ENCODE measurements around the gene MYO1E. TPM values are rescaled to one million over a fixed set of nuclear protein-coding genes. Genes with fewer than 3 reads are reported as not detected.
"Not testable (repeated sequence)": the region's sequence is repeated elsewhere in the genome, so short reads cannot be mapped to it uniquely, and the experiment has no call there.

The MYO1E gene
- total RNA-seq, 4 donors from 2014 or later: 245 to 380 (median 268) TPM

GRCh38 chr15:59148153-59148833 lies 224.4 kb downstream of the MYO1E start:
- no peak overlapping the region for H3K27ac ChIP-seq
- H3K4me1 ChIP-seq: no peaks in the 10 kb centered on the region
- TF ChIP-seq CTCF (IDR thresholded peaks at IDR 0.05) (no peak), POLR2A (IDR thresholded peaks at IDR 0.05) (no peak)
- H3K27me3 ChIP-seq: no peaks in the 10 kb centered on the region
- DNase-seq: no peak
- H3K4me3 ChIP-seq: no peak overlapping the region
- H3K9me3 ChIP-seq: no peaks in the 10 kb centered on the region
- peaks cover 0 to 87% (median 0%) of the 10 kb centered on the region in 3 donors for H3K36me3 ChIP-seq

- H3K27me3 ChIP-seq: no peaks in the 10 kb centered on the region
- no peak for DNase-seq
- H3K9me3 ChIP-seq: no peaks in the 10 kb centered on the region
- H3K4me1 ChIP-seq: no peaks in the 10 kb centered on the region
- no peak overlapping the region for H3K27ac ChIP-seq
- no peak overlapping the region for H3K4me3 ChIP-seq
- H3K36me3 ChIP-seq: peaks cover 0 to 84% (median 0%) of the 10 kb centered on the region in 3 donors
- no peak for TF ChIP-seq POLR2A (IDR thresholded peaks at IDR 0.05)
- no peak for TF ChIP-seq CTCF (IDR thresholded peaks at IDR 0.05)
Observed at GRCh38 chr15:59147666-59148065, 225.0 kb downstream of the MYO1E start.

GRCh38 chr15:59144594-59144993 lies 228.1 kb downstream of the MYO1E start:
- peaks cover 0 to 61% (median 0%) of the 10 kb centered on the region in 3 donors for H3K36me3 ChIP-seq
- H3K4me1 ChIP-seq, H3K27ac ChIP-seq, H3K27me3 ChIP-seq, DNase-seq, H3K9me3 ChIP-seq, H3K4me3 ChIP-seq: not testable (repeated sequence)
- TF ChIP-seq CTCF (IDR thresholded peaks at IDR 0.05): peak in 1 of 6 experiments; percentile 5

- TF ChIP-seq POLR2A (IDR thresholded peaks at IDR 0.05) (no peak), CTCF (IDR thresholded peaks at IDR 0.05) (no peak)
- Histone ChIP-seq H3K9me3 (no peaks in the 10 kb centered on the region), H3K4me3 (no peak overlapping the region), H3K36me3 (peaks cover 0 to 63% (median 0%) of the 10 kb centered on the region in 3 donors), H3K4me1 (no peaks in the 10 kb centered on the region), H3K27me3 (no peaks in the 10 kb centered on the region), H3K27ac (no peak overlapping the region)
- peak in 1 of 3 donors; percentile 33 for DNase-seq
Observed at GRCh38 chr15:59143281-59143680, 229.4 kb downstream of the MYO1E start.

GRCh38 chr15:59140422-59141226 lies 232.0 kb downstream of the MYO1E start:
- no peak overlapping the region for H3K27ac ChIP-seq
- H3K36me3 ChIP-seq: peaks cover 0 to 66% (median 0%) of the 10 kb centered on the region in 3 donors
- no peak for DNase-seq
- no peak for TF ChIP-seq POLR2A (IDR thresholded peaks at IDR 0.05)
- no peak for TF ChIP-seq CTCF (IDR thresholded peaks at IDR 0.05)
- H3K9me3 ChIP-seq: no peaks in the 10 kb centered on the region
- no peak overlapping the region for H3K4me3 ChIP-seq
- H3K27me3 ChIP-seq: no peaks in the 10 kb centered on the region
- no peaks in the 10 kb centered on the region for H3K4me1 ChIP-seq
